K562 (cell line): ENCODE measurements around the gene AFDN. TPM values are rescaled to one million over a fixed set of nuclear protein-coding genes. Genes with fewer than 3 reads are reported as not detected.

ENCODE experiments used
- ATAC-seq: fragments of 200-7000 bp; cut with Tn5 transposase; 3 replicates; pipeline ENCODE4 v1.9.1; 2020; ENCODE audit warnings: moderate library complexity
- BruUV-seq: library from RNA; stranded (reverse); fragments of 400-500 nt; replicated peaks from 2 replicates; lab custom pipeline; 2021; lab: Mats Ljungman, UMichigan
- CTCF ChIA-PET: fragments of 300-600 bp; formaldehyde crosslinking; extraction: SDS; loops from one replicate; lab custom pipeline; 2021; ENCODE audit warnings: low intra/inter-chr PET ratio; lab: Yijun Ruan, JAX
- POLR2A ChIA-PET: fragments of 300-600, 350-650 bp; sonication (Branson Sonifier 250); formaldehyde crosslinking; extraction: SDS; loops from one replicate; lab custom pipeline; 2021; ENCODE audit warnings: antibody characterized with exemption, inconsistent platforms; lab: Yijun Ruan, JAX
- DNase-seq, 4 experiments: peaks; one replicate each; pipeline versions ENCODE4 v3.0.0 to v3.0.0-alpha.2; 2011 to 2018; ENCODE audit warnings: low spot score in 3 of 4, mixed read lengths in 3 of 4; ENCODE audit errors: extremely low read depth in 1 of 4
- FAIRE-seq: peaks from 2 replicates; lab custom pipeline; 2011; peaks lifted over from hg19 to GRCh38; lab: Jason Lieb, UNC
- H2AFZ ChIP-seq: 2 replicates; pipeline ENCODE4 v1.6.0; 2011; ENCODE audit warnings: low read depth, low read length, control low read depth, inconsistent platforms
- H3K27ac ChIP-seq: fragments of 200-600 bp; 3 replicates; pipeline ENCODE4 v1.8.0; 2011; ENCODE audit warnings: low read depth, mild to moderate bottlenecking, control low read depth, inconsistent platforms, low read length, moderate library complexity, mixed read lengths; ENCODE audit errors: extremely low read depth
- H3K27me3 ChIP-seq, 2 experiments: fragments of 300-600 bp in 1 of 2; 2 replicates in 1 of 2; 3 replicates in 1 of 2; pipeline versions ENCODE4 v1.6.0 to v1.8.0; 2011; ENCODE audit warnings: inconsistent platforms in 2 of 2, low read length in 2 of 2, mild to moderate bottlenecking in 1 of 2, mixed read lengths in 1 of 2, moderate library complexity in 1 of 2; ENCODE audit not compliant: control insufficient read depth in 2 of 2, insufficient read depth in 2 of 2
- H3K36me3 ChIP-seq: fragments of 300-600 bp; 3 replicates; pipeline ENCODE4 v1.8.0; 2011; ENCODE audit warnings: mild to moderate bottlenecking, low read length, inconsistent platforms; ENCODE audit not compliant: control insufficient read depth, insufficient read depth
- H3K4me1 ChIP-seq, 2 experiments: fragments of 200-600 bp in 1 of 2; replicated peaks in 1 of 2; 2 replicates in 1 of 2; 3 replicates in 1 of 2; pipeline versions ENCODE4 v1.5.1 to v1.8.0; 2011; ENCODE audit warnings: inconsistent platforms in 2 of 2, low read length in 2 of 2, mild to moderate bottlenecking in 1 of 2, mixed read lengths in 1 of 2, moderate library complexity in 1 of 2; ENCODE audit not compliant: control insufficient read depth in 2 of 2, insufficient read depth in 2 of 2
- H3K4me2 ChIP-seq: 2 replicates; pipeline ENCODE4 v1.6.1; 2011; ENCODE audit warnings: low read length, control low read depth, inconsistent platforms, mixed read lengths; ENCODE audit not compliant: insufficient read depth
- H3K4me3 ChIP-seq: fragments of 200-600 bp; sonication (generic), shearing (Covaris generic); 2 replicates; pipeline ENCODE4 v1.5.1; 2016; ENCODE audit warnings: control low read depth, inconsistent platforms
- H3K79me2 ChIP-seq: fragments of 200-600 bp; 3 replicates; pipeline ENCODE4 v1.8.0; 2011; ENCODE audit warnings: low read length, inconsistent platforms; ENCODE audit not compliant: control insufficient read depth, insufficient read depth
- H3K9ac ChIP-seq, 2 experiments: 2 replicates each; pipeline versions ENCODE4 v1.6.0 to v1.6.1; 2011; ENCODE audit warnings: low read depth in 2 of 2, low read length in 2 of 2, control low read depth in 1 of 2, inconsistent platforms in 1 of 2, mild to moderate bottlenecking in 1 of 2, mixed read lengths in 1 of 2; ENCODE audit not compliant: insufficient read depth in 1 of 2
- H3K9me1 ChIP-seq: one replicate; pipeline ENCODE4 v1.6.0; 2011; ENCODE audit warnings: inconsistent platforms, mild to moderate bottlenecking, low read length, moderate library complexity; ENCODE audit not compliant: control insufficient read depth, insufficient read depth
- H3K9me3 ChIP-seq: replicated peaks from 2 replicates; pipeline ENCODE4 v1.5.1; 2011; ENCODE audit warnings: low read depth, low read length, inconsistent platforms; ENCODE audit not compliant: control insufficient read depth, insufficient read depth
- H4K20me1 ChIP-seq: replicated peaks from 2 replicates; pipeline ENCODE4 v1.6.1; 2011; ENCODE audit warnings: low read length, inconsistent platforms, mixed read lengths; ENCODE audit not compliant: control insufficient read depth, insufficient read depth
- CBFA2T3 ChIP-seq: fragments of 450-650 bp; IDR thresholded peaks from 2 replicates; pipeline ENCODE4 v1.6.1; 2017
- EWSR1 ChIP-seq: fragments of 450-650 bp; IDR thresholded peaks from 2 replicates; pipeline ENCODE4 v1.6.1; 2018; ENCODE audit warnings: borderline replicate concordance, mild to moderate bottlenecking, low read depth, moderate library complexity; ENCODE audit not compliant: partially characterized antibody
- MBD1 ChIP-seq: fragments of 250-450 bp; sonication (Bioruptor Pico); IDR thresholded peaks from 2 replicates; pipeline ENCODE4 v1.8.0; 2022; ENCODE audit warnings: inconsistent platforms
- MEIS2 ChIP-seq: fragments of 450-650 bp; IDR thresholded peaks from 2 replicates; pipeline ENCODE4 v1.6.1; 2014; ENCODE audit warnings: mild to moderate bottlenecking; ENCODE audit not compliant: partially characterized antibody
- PKNOX1 ChIP-seq: fragments of 450-650 bp; IDR thresholded peaks from 2 replicates; pipeline ENCODE4 v1.6.1; 2016
- PRDM10 ChIP-seq: fragments of 450-650 bp; IDR thresholded peaks from 2 replicates; pipeline ENCODE4 v1.6.1; 2018; ENCODE audit not compliant: partially characterized antibody
- PYGO2 ChIP-seq: fragments of 450-650 bp; IDR thresholded peaks from 2 replicates; pipeline ENCODE4 v1.6.1; 2016; ENCODE audit warnings: mild to moderate bottlenecking, missing genetic modification characterization, moderate library complexity, missing compliant biosample characterization
- ZNF561 ChIP-seq: fragments of 450-650 bp; formaldehyde crosslinking; conservative IDR thresholded peaks from 2 replicates; pipeline ENCODE4 v1.4.0; 2020; ENCODE audit warnings: mild to moderate bottlenecking, moderate library complexity
- ZNF766 ChIP-seq: fragments of 200-800 bp; sonication (Bioruptor generic); conservative IDR thresholded peaks from 2 replicates; pipeline ENCODE4 v1.6.1; 2016; ENCODE audit warnings: missing genetic modification characterization, missing compliant biosample characterization
- WGBS: fragments of 100-300 bp; shearing (Covaris generic); methylation state at CpG from one replicate; pipeline ENCODE4 v1.1.6; 2016; ENCODE audit warnings: low coverage, mixed read lengths; ENCODE audit not compliant: insufficient coverage; ENCODE audit errors: missing lambda C conversion rate; 5-methylcytosine and 5-hydroxymethylcytosine counted together
- in situ Hi-C: fragments of 300-500 bp; cut with MboI; formaldehyde crosslinking; loops from 4 replicates; pipeline ENCODE4 v1.15.0; 2018; ENCODE audit warnings: inconsistent platforms, mixed read lengths
- intact Hi-C: fragments of 100-400 bp; cut with micrococcal nuclease; formaldehyde crosslinking; loops from 2 replicates; pipeline ENCODE4 v1.14.2; 2022
- polyA plus RNA-seq, 8 experiments: library from polyadenylated mRNA; depleted of rRNA in 4 of 8; stranded (reverse) in 5 of 8; unstranded in 3 of 8; fragments of >200 nt; fragmentation: Nextera tagmentation in 2 of 8; fragmentation: Illumina TruSeq in 1 of 8; extraction: Ambion mirVana in 2 of 8; extraction: Trizol in 1 of 8; gene quantifications; 2 replicates each; pipeline versions ENCODE4 v1.2.1 to v1.2.3, GENCODE V29; 2011 to 2014; ENCODE audit warnings: inconsistent platforms in 1 of 8, missing spikeins in 1 of 8
- total RNA-seq, 7 experiments: library from RNA; depleted of rRNA in 6 of 7; stranded (reverse); fragments of >200 nt in 6 of 7; fragmentation: Illumina TruSeq in 2 of 7; extraction: Trizol in 2 of 7; gene quantifications; 2 replicates each; pipeline versions ENCODE4 v1.2.1 to v1.2.3, GENCODE V29; 2011 to 2021; ENCODE audit warnings: low replicate concordance in 1 of 7
- TF ChIP-seq, protein P1 (sequence below): sonication (generic); formaldehyde crosslinking; IDR thresholded peaks from 2 replicates; pipeline ENCODE4 v1.8.1; 2023; ENCODE audit warnings: mild to moderate bottlenecking, missing genetic modification reagents, moderate library complexity
- TF ChIP-seq, protein P2 (sequence below): sonication (generic); formaldehyde crosslinking; IDR thresholded peaks from 2 replicates; pipeline ENCODE4 v1.8.0; 2022; ENCODE audit warnings: mild to moderate bottlenecking, missing genetic modification reagents

Gene AFDN
- total and polyA plus RNA-seq, 9 of the 15 experiments (the other 6 are each of a cell fraction or from before 2014, with no cell fraction given) = 7.2 to 129 (median 105) TPM

DNA sequence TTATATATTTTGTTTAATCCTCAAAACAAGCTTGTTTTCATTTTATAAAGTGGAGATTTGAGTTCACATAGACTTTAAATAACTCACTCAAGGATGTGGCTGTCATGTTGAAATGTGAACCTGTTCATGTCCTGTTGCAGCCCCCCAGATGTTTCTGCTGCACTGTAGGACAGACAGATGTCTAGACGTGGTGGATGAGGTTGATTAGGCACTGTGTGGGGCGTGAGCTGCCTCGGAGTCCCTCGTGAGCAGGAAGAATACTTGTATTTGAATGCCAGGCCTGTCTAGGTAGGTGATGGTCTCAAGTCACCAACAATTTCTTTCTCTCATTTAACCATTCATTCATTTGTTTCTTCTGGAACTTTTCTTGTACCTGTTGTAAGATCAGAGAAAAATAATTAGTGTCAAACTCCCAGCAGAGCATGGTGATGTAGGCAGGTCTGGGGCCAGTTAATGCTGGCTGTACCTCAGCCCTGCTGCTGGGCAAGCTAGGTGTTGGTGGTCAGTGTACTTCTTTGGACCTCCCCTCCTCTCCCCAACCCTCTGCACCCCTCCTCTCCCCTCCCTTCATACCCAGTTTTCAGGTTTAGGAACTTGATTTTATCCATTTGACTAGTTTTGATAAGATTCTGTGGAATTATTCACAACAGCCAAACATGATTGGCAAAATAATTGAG is 34.0 kb downstream of the AFDN start:
- Histone ChIP-seq H2AFZ (no peak overlapping the region), H3K9me1 (no peaks in the 10 kb centered on the region), H3K4me2 (peak overlapping the region; percentile 72), H3K27me3 (no peaks in the 10 kb centered on the region), H3K9me3 (no peaks in the 10 kb centered on the region), H3K4me1 (peaks cover 6 to 42% of the 10 kb centered on the region in 2 experiments), H3K27ac (peak overlapping the region; percentile 96), H3K4me3 (no peak overlapping the region), H3K36me3 (peaks cover 10% of the 10 kb centered on the region; the same call in 2 of the 3 replicates), H3K9ac (peak overlapping the region; percentile 77 to 86; a peak in 3 of 4 replicates), H4K20me1 (no peaks in the 10 kb centered on the region; the same call in 1 of the 2 replicates), H3K79me2 (peaks cover 91% of the 10 kb centered on the region)
- intact Hi-C loops (no loop called here), in situ Hi-C loops (no loop called here)
- FAIRE-seq (peak; percentile 66), DNase-seq (peak in 2 of 4 experiments; percentile 47 to 70), ATAC-seq (peak; percentile 30)
- 5% methylated on average over 4 of the region's 4 CpGs for WGBS
- POLR2A ChIA-PET = interaction anchor here (0.6 to 4.2 kb wide), 6 partner anchors 9 to 1940 kb away, joined by 3 to 12 read pairs (median 4); no protein-coding TSS in a partner anchor
- CTCF ChIA-PET = interaction anchor here (0.6 kb wide), 1 partner anchor 9 kb away, joined by 3 read pairs; no protein-coding TSS in a partner anchor
- BruUV-seq = no TSS peak
- TF ChIP-seq PRDM10 (no peak), MBD1 (no peak), CBFA2T3 (peak; percentile 45), PKNOX1 (peak; percentile 45), ZNF766 (0 out of 2 replicates have a peak, but pooled peaks have one; percentile 36), ZNF561 (CRISPR knock-in tag) (no peak), EWSR1 (no peak), PYGO2 (tag) (no peak), MEIS2 (peak; percentile 33)
- TF ChIP-seq, protein P1, sequence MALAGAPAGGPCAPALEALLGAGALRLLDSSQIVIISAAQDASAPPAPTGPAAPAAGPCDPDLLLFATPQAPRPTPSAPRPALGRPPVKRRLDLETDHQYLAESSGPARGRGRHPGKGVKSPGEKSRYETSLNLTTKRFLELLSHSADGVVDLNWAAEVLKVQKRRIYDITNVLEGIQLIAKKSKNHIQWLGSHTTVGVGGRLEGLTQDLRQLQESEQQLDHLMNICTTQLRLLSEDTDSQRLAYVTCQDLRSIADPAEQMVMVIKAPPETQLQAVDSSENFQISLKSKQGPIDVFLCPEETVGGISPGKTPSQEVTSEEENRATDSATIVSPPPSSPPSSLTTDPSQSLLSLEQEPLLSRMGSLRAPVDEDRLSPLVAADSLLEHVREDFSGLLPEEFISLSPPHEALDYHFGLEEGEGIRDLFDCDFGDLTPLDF = no peak
- TF ChIP-seq, protein P2, sequence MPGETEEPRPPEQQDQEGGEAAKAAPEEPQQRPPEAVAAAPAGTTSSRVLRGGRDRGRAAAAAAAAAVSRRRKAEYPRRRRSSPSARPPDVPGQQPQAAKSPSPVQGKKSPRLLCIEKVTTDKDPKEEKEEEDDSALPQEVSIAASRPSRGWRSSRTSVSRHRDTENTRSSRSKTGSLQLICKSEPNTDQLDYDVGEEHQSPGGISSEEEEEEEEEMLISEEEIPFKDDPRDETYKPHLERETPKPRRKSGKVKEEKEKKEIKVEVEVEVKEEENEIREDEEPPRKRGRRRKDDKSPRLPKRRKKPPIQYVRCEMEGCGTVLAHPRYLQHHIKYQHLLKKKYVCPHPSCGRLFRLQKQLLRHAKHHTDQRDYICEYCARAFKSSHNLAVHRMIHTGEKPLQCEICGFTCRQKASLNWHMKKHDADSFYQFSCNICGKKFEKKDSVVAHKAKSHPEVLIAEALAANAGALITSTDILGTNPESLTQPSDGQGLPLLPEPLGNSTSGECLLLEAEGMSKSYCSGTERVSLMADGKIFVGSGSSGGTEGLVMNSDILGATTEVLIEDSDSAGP (CRISPR knock-in tag) = no peak
